HG03025 (cell line): ENCODE data around the gene PCNX2.
"Not testable (repeated sequence)": the region's sequence is repeated elsewhere in the genome, so short reads cannot be mapped to it uniquely, and the experiment has no call there.

Experiments
- ATAC-seq: cut with Tn5 transposase; IDR thresholded peaks from one replicate; pipeline ENCODE4 v1.9.1; 2021; ENCODE audit warnings: mild to moderate bottlenecking, moderate library complexity; ENCODE audit not compliant: unreplicated experiment, low FRiP score

Gene PCNX2

GRCh38 chr1:233025567-233025966 lies 270.0 kb downstream of the PCNX2 start:
- no peak for ATAC-seq

GRCh38 chr1:233025157-233025556 lies 270.4 kb downstream of the PCNX2 start:
- ATAC-seq: no peak

GRCh38 chr1:233024199-233024598 lies 271.3 kb downstream of the PCNX2 start:
- no peak for ATAC-seq

GRCh38 chr1:233022246-233022645 lies 273.3 kb downstream of the PCNX2 start:
- ATAC-seq: no peak

GRCh38 chr1:233020426-233020825 lies 275.1 kb downstream of the PCNX2 start:
- no peak for ATAC-seq

- no peak for ATAC-seq
Measured at GRCh38 chr1:233019778-233020325, 275.7 kb downstream of the PCNX2 start.

- ATAC-seq: no peak
Measured at GRCh38 chr1:233019083-233019482, 276.4 kb downstream of the PCNX2 start.

- ATAC-seq: no peak
Measured at GRCh38 chr1:233016798-233017197, 278.7 kb downstream of the PCNX2 start.

- peak; percentile 63 for ATAC-seq
Measured at GRCh38 chr1:233015965-233016364, 279.6 kb downstream of the PCNX2 start.

- no peak for ATAC-seq
Measured at GRCh38 chr1:233012021-233012420, 283.5 kb downstream of the PCNX2 start.

GRCh38 chr1:233010146-233010545 lies 285.4 kb downstream of the PCNX2 start:
- ATAC-seq: no peak

- ATAC-seq: no peak
Measured at GRCh38 chr1:233006541-233006973, 289.0 kb downstream of the PCNX2 start.

- no peak for ATAC-seq
Measured at GRCh38 chr1:233006108-233006507, 289.4 kb downstream of the PCNX2 start.

- no peak for ATAC-seq
Measured at GRCh38 chr1:233005703-233006102, 289.8 kb downstream of the PCNX2 start.

- ATAC-seq: no peak
Measured at GRCh38 chr1:233005156-233005555, 290.4 kb downstream of the PCNX2 start.

- no peak for ATAC-seq
Measured at GRCh38 chr1:233004451-233004850, 291.1 kb downstream of the PCNX2 start.

GRCh38 chr1:233003638-233004037 lies 291.9 kb downstream of the PCNX2 start:
- not testable (repeated sequence) for ATAC-seq

GRCh38 chr1:232999956-233000625 lies 295.4 kb downstream of the PCNX2 start:
- ATAC-seq: no peak

GRCh38 chr1:232998646-232999045 lies 296.9 kb downstream of the PCNX2 start:
- ATAC-seq: no peak

- no peak for ATAC-seq
Measured at GRCh38 chr1:232998138-232998537, 297.4 kb downstream of the PCNX2 start.

GRCh38 chr1:232996143-232996542 lies 299.4 kb downstream of the PCNX2 start:
- ATAC-seq: no peak

- ATAC-seq: no peak
Measured at GRCh38 chr1:232995189-232995588, 300.3 kb downstream of the PCNX2 start.
